PC-3 (cell line): ENCODE measurements around the gene NR2C2. TPM values are rescaled to one million over a fixed set of nuclear protein-coding genes. Genes with fewer than 3 reads are reported as not detected.

Experiments
- ATAC-seq: fragments of 200-7000 bp; cut with Tn5 transposase; 2 replicates; pipeline ENCODE4 v1.9.1; 2020; ENCODE audit warnings: mild to moderate bottlenecking, moderate library complexity
- BruUV-seq: library from RNA; stranded (reverse); fragments of 400-500 nt; replicated peaks from 2 replicates; lab custom pipeline; 2021; lab: Mats Ljungman, UMichigan
- CTCF ChIA-PET: fragments of 300-600 bp; sonication (Branson Sonifier 250); formaldehyde crosslinking; loops from one replicate; lab custom pipeline; 2022; ENCODE audit warnings: antibody characterized with exemption; lab: Charles Lee
- POLR2A ChIA-PET: fragments of 300-600 bp; sonication (Branson Sonifier 250); formaldehyde crosslinking; loops from one replicate; lab custom pipeline; 2022; ENCODE audit warnings: antibody characterized with exemption; ENCODE audit not compliant: unreplicated experiment; lab: Charles Lee
- DNase-seq: peaks from one replicate; pipeline ENCODE4 v3.0.0-alpha.2; 2015
- H2AFZ ChIP-seq: fragments of 300-600 bp; sonication (generic); 2 replicates; pipeline ENCODE4 v1.6.0; 2016; ENCODE audit warnings: antibody characterized with exemption, low read length
- H3F3A ChIP-seq: fragments of 300-600 bp; sonication (generic); one replicate; pipeline ENCODE4 v1.6.0; 2017; ENCODE audit warnings: antibody characterized with exemption, low read length, control low read depth, mild to moderate bottlenecking; ENCODE audit not compliant: unreplicated experiment
- H3K27ac ChIP-seq: fragments of 300-600 bp; sonication (generic); 2 replicates; pipeline ENCODE4 v1.5.1; 2016; ENCODE audit warnings: mild to moderate bottlenecking, low read length
- H3K27me3 ChIP-seq: fragments of 300-600 bp; sonication (generic); 2 replicates; pipeline ENCODE4 v1.6.1; 2016; ENCODE audit warnings: low read length, mixed read lengths
- H3K36me3 ChIP-seq: fragments of 300-600 bp; sonication (generic); 2 replicates; pipeline ENCODE4 v1.6.1; 2016; ENCODE audit warnings: low read depth, mixed run types, low read length, mixed read lengths
- H3K4me1 ChIP-seq: fragments of 300-600 bp; sonication (generic); 2 replicates; pipeline ENCODE4 v1.5.1; 2016; ENCODE audit warnings: low read length; ENCODE audit not compliant: insufficient read depth
- H3K4me2 ChIP-seq: fragments of 300-600 bp; sonication (generic); 2 replicates; pipeline ENCODE4 v1.6.0; 2016; ENCODE audit warnings: low read length
- H3K4me3 ChIP-seq: fragments of 300-600 bp; sonication (generic); 2 replicates; pipeline ENCODE4 v1.5.1; 2016; ENCODE audit warnings: mild to moderate bottlenecking, low read length, mixed read lengths
- H3K79me2 ChIP-seq: fragments of 300-600 bp; sonication (generic); 2 replicates; pipeline ENCODE4 v1.6.1; 2017; ENCODE audit warnings: low read length, mixed read lengths
- H3K9ac ChIP-seq: fragments of 300-600 bp; sonication (generic); 2 replicates; pipeline ENCODE4 v1.6.0; 2016; ENCODE audit warnings: mild to moderate bottlenecking, low read length
- H3K9me2 ChIP-seq: fragments of 300-600 bp; sonication (generic); replicated peaks from 2 replicates; pipeline ENCODE4 v1.6.1; 2016; ENCODE audit warnings: mixed run types, low read length, mixed read lengths
- H3K9me3 ChIP-seq: fragments of 300-600 bp; sonication (generic); 2 replicates; pipeline ENCODE4 v1.6.1; 2016; ENCODE audit warnings: low read length, mixed read lengths
- H4K20me1 ChIP-seq: fragments of 300-600 bp; sonication (generic); 2 replicates; pipeline ENCODE4 v1.6.1; 2016; ENCODE audit warnings: low read length, mixed read lengths
- CTCF ChIP-seq: fragments of 300-600 bp; sonication (generic); conservative IDR thresholded peaks from 2 replicates; pipeline ENCODE4 v1.5.1; 2017; ENCODE audit warnings: antibody characterized with exemption, low read depth, mild to moderate bottlenecking, low read length
- EZH2 ChIP-seq: fragments of 300-600 bp; sonication (generic); IDR thresholded peaks from one replicate; pipeline ENCODE4 v1.6.1; 2017; ENCODE audit warnings: antibody characterized with exemption, mild to moderate bottlenecking, low read length; ENCODE audit not compliant: unreplicated experiment
- EZH2phosphoT487 ChIP-seq: fragments of 300-600 bp; sonication (generic); IDR thresholded peaks from 2 replicates; pipeline ENCODE4 v1.6.1; 2018; ENCODE audit warnings: mild to moderate bottlenecking, antibody characterized with exemption, low read length, borderline replicate concordance
- intact Hi-C: fragments of 100-400 bp; cut with micrococcal nuclease; formaldehyde crosslinking; loops from 2 replicates; pipeline ENCODE4 v1.9.0; 2023
- total RNA-seq: library from RNA; depleted of rRNA; stranded (reverse); fragments of >200 nt; gene quantifications from 2 replicates; pipeline ENCODE4 v1.2.3, GENCODE V29; 2014

Gene NR2C2
- total RNA-seq, 1 experiment from 2014 or later = 21.9 TPM

- intact Hi-C loops = no loop called here
- no peak overlapping the region for H3K4me3 ChIP-seq
- H3K4me2 ChIP-seq = no peak overlapping the region
- H3K4me1 ChIP-seq = no peaks in the 10 kb centered on the region
- H3K9me3 ChIP-seq = no peaks in the 10 kb centered on the region; the same call in 1 of the 2 replicates
- CTCF ChIA-PET = no interaction called here
- no peak overlapping the region for H2AFZ ChIP-seq
- no TSS peak for BruUV-seq
- no peak overlapping the region for H3K9ac ChIP-seq
- ATAC-seq (no peak), DNase-seq (no peak)
- no peaks in the 10 kb centered on the region for H3K79me2 ChIP-seq
- TF ChIP-seq EZH2 (no peak), CTCF (no peak), EZH2phosphoT487 (no peak)
- H4K20me1 ChIP-seq = no peaks in the 10 kb centered on the region
- no peaks in the 10 kb centered on the region for H3K9me2 ChIP-seq
- POLR2A ChIA-PET = no interaction called here
- H3K27ac ChIP-seq = no peak overlapping the region
- no peaks in the 10 kb centered on the region for H3K27me3 ChIP-seq
- H3F3A ChIP-seq = no peaks in the 10 kb centered on the region
- H3K36me3 ChIP-seq = no peaks in the 10 kb centered on the region
Measured at GRCh38 chr3:14933820-14934425, 13.5 kb upstream of the NR2C2 start.

- POLR2A ChIA-PET = no interaction called here
- no peaks in the 10 kb centered on the region for H4K20me1 ChIP-seq
- H2AFZ ChIP-seq = no peak overlapping the region
- H3K9me3 ChIP-seq = no peaks in the 10 kb centered on the region; the same call in 1 of the 2 replicates
- no peaks in the 10 kb centered on the region for H3K9me2 ChIP-seq
- BruUV-seq = no TSS peak
- H3K27me3 ChIP-seq = no peaks in the 10 kb centered on the region
- no peaks in the 10 kb centered on the region for H3K4me1 ChIP-seq
- no peak overlapping the region for H3K4me2 ChIP-seq
- DNase-seq (no peak), ATAC-seq (no peak)
- H3K36me3 ChIP-seq = no peaks in the 10 kb centered on the region
- intact Hi-C loops = no loop called here
- CTCF ChIA-PET = no interaction called here
- no peak overlapping the region for H3K9ac ChIP-seq
- no peaks in the 10 kb centered on the region for H3F3A ChIP-seq
- H3K27ac ChIP-seq = no peak overlapping the region
- H3K79me2 ChIP-seq = no peaks in the 10 kb centered on the region
- no peak for TF ChIP-seq CTCF
- no peak for TF ChIP-seq EZH2phosphoT487
- TF ChIP-seq EZH2 = no peak
- H3K4me3 ChIP-seq = no peak overlapping the region
Measured at GRCh38 chr3:14935592-14936345, 11.6 kb upstream of the NR2C2 start.

- peaks cover 4% of the 10 kb centered on the region; the same call in 1 of the 2 replicates for H4K20me1 ChIP-seq
- ATAC-seq (no peak), DNase-seq (no peak)
- no peak overlapping the region for H3K4me2 ChIP-seq
- H2AFZ ChIP-seq = no peak overlapping the region
- no TSS peak for BruUV-seq
- peaks cover 2% of the 10 kb centered on the region; the same call in 1 of the 2 replicates for H3K36me3 ChIP-seq
- H3K79me2 ChIP-seq = 0 out of 2 replicates have a peak, but pooled peaks cover 5% of the 10 kb centered on the region
- no peak overlapping the region for H3K27ac ChIP-seq
- H3K4me3 ChIP-seq = no peak overlapping the region
- H3F3A ChIP-seq = no peaks in the 10 kb centered on the region
- TF ChIP-seq EZH2 (no peak), CTCF (no peak), EZH2phosphoT487 (no peak)
- ChIA-PET POLR2A (no interaction called here), CTCF (no interaction called here)
- no peaks in the 10 kb centered on the region for H3K4me1 ChIP-seq
- no peaks in the 10 kb centered on the region for H3K9me2 ChIP-seq
- intact Hi-C loops = no loop called here
- H3K27me3 ChIP-seq = no peaks in the 10 kb centered on the region
- no peak overlapping the region for H3K9ac ChIP-seq
- H3K9me3 ChIP-seq = no peaks in the 10 kb centered on the region
Measured at GRCh38 chr3:14938954-14939353, 8.4 kb upstream of the NR2C2 start.
